22Rv1 (cell line): ENCODE measurements around the gene C1orf159.

Source experiments
- H3K27ac ChIP-seq: fragments of 450-650 bp; 2 replicates; pipeline ENCODE4 v1.5.1; 2017
- CTCF ChIP-seq: fragments of 450-650 bp; IDR thresholded peaks from 2 replicates; pipeline ENCODE4 v1.5.1; 2017; ENCODE audit warnings: mild to moderate bottlenecking
- ZFX ChIP-seq: fragments of 450-650 bp; IDR thresholded peaks from 2 replicates; pipeline ENCODE4 v1.6.1; 2017; ENCODE audit warnings: antibody characterized with exemption, borderline replicate concordance

Gene C1orf159

GRCh38 chr1:1141911-1142250 is 26.0 kb upstream of the C1orf159 start:
- H3K27ac ChIP-seq: no peak overlapping the region
- TF ChIP-seq CTCF (no peak), ZFX (no peak)

- no peak for TF ChIP-seq ZFX
- TF ChIP-seq CTCF: no peak
- no peak overlapping the region for H3K27ac ChIP-seq
Measured at GRCh38 chr1:1141244-1141910, 25.5 kb upstream of the C1orf159 start.

- no peak overlapping the region for H3K27ac ChIP-seq
- TF ChIP-seq ZFX: no peak
- no peak for TF ChIP-seq CTCF
Measured at GRCh38 chr1:1140673-1141072, 24.8 kb upstream of the C1orf159 start.

GRCh38 chr1:1137256-1138045 is 21.6 kb upstream of the C1orf159 start:
- TF ChIP-seq CTCF (no peak), ZFX (no peak)

GRCh38 chr1:1136547-1137230 is 20.8 kb upstream of the C1orf159 start:
- no peak overlapping the region for H3K27ac ChIP-seq
- no peak for TF ChIP-seq ZFX
- no peak for TF ChIP-seq CTCF

More at GRCh38 chr1:1137256-1138045, 21.6 kb upstream of the C1orf159 start:
- H3K27ac ChIP-seq: no peak overlapping the region

- no peak overlapping the region for H3K27ac ChIP-seq
- TF ChIP-seq CTCF (no peak), ZFX (no peak)
Measured at GRCh38 chr1:1135339-1136136, 19.6 kb upstream of the C1orf159 start.
